H1 (cell line): ENCODE results near the gene PTPN9. TPM values are rescaled to one million over a fixed set of nuclear protein-coding genes. Genes with fewer than 3 reads are reported as not detected.

Experiments used
- CTCF ChIA-PET: fragments of 300-600 bp; sonication (Branson Sonifier 250); formaldehyde crosslinking; loops from one replicate; lab custom pipeline; 2021; ENCODE audit not compliant: partially characterized antibody; lab: Charles Lee
- POLR2A ChIA-PET: fragments of 300-600 bp; sonication (Branson Sonifier 250); formaldehyde crosslinking; loops from one replicate; lab custom pipeline; 2021; ENCODE audit warnings: inconsistent platforms; ENCODE audit not compliant: partially characterized antibody; lab: Charles Lee
- DNase-seq, 2 experiments: peaks; one replicate each; pipeline versions ENCODE4 v3.0.0 to v3.0.0-alpha.2; 2010 to 2022; ENCODE audit warnings: low spot score in 2 of 2, low read depth in 1 of 2, mixed read lengths in 1 of 2
- FAIRE-seq: peaks from 2 replicates; lab custom pipeline; 2011; peaks lifted over from hg19 to GRCh38; lab: Jason Lieb, UNC
- H2AFZ ChIP-seq: 2 replicates; pipeline ENCODE4 v1.8.1; 2012; ENCODE audit warnings: low read length, inconsistent platforms
- H2AK5ac ChIP-seq: 2 replicates; pipeline ENCODE4 v1.6.1; 2013; ENCODE audit warnings: low read depth, low read length
- H2BK120ac ChIP-seq: replicated peaks from 2 replicates; pipeline ENCODE3; 2013; ENCODE audit warnings: low read depth, low read length, inconsistent platforms
- H2BK12ac ChIP-seq: 2 replicates; pipeline ENCODE4 v1.6.1; 2013; ENCODE audit warnings: low read depth, low read length
- H2BK15ac ChIP-seq: 2 replicates; pipeline ENCODE4 v1.6.1; 2013; ENCODE audit warnings: low read length
- H2BK20ac ChIP-seq: 2 replicates; pipeline ENCODE4 v1.6.1; 2013; ENCODE audit warnings: low read length
- H2BK5ac ChIP-seq: 2 replicates; pipeline ENCODE4 v1.6.1; 2013; ENCODE audit warnings: low read depth, low read length
- H3K14ac ChIP-seq: 2 replicates; pipeline ENCODE4 v1.6.1; 2013; ENCODE audit warnings: inconsistent platforms; ENCODE audit not compliant: insufficient read length
- H3K18ac ChIP-seq: 2 replicates; pipeline ENCODE4 v1.6.1; 2013; ENCODE audit warnings: low read length; ENCODE audit errors: extremely low read depth
- H3K23ac ChIP-seq: 2 replicates; pipeline ENCODE4 v1.6.1; 2013; ENCODE audit warnings: inconsistent platforms; ENCODE audit not compliant: insufficient read length
- H3K23me2 ChIP-seq: 2 replicates; pipeline ENCODE4 v1.6.1; 2013; ENCODE audit warnings: low read depth, low read length
- H3K27ac ChIP-seq: 2 replicates; pipeline ENCODE4 v1.6.1; 2011; ENCODE audit warnings: low read depth, low read length, inconsistent platforms
- H3K27me3 ChIP-seq, 4 experiments: replicated peaks in 1 of 4; 1 replicate in 1 of 4; 2 replicates in 3 of 4; pipeline versions ENCODE4 v1.6.1 to v1.8.1; 2011 to 2013; ENCODE audit warnings: low read length in 3 of 4, mild to moderate bottlenecking in 3 of 4, inconsistent platforms in 2 of 4, mixed read lengths in 2 of 4, moderate library complexity in 1 of 4; ENCODE audit not compliant: control insufficient read depth in 3 of 4, insufficient read depth in 3 of 4; ENCODE audit errors: extremely low read depth in 1 of 4
- H3K36me3 ChIP-seq, 4 experiments: 2 replicates each; pipeline versions ENCODE4 v1.6.1 to v1.8.1; 2011 to 2013; ENCODE audit warnings: mild to moderate bottlenecking in 4 of 4, low read length in 3 of 4, moderate library complexity in 2 of 4, control low read depth in 1 of 4, inconsistent platforms in 1 of 4; ENCODE audit not compliant: insufficient read depth in 4 of 4, control insufficient read depth in 2 of 4
- H3K4ac ChIP-seq: replicated peaks from 2 replicates; pipeline ENCODE3; 2013; ENCODE audit warnings: low read length, low read depth, mixed read lengths, inconsistent platforms; ENCODE audit not compliant: insufficient read length
- H3K4me1 ChIP-seq, 4 experiments: replicated peaks in 1 of 4; 1 replicate in 1 of 4; 2 replicates in 3 of 4; pipeline versions ENCODE4 v1.6.1 to v1.8.1; 2011 to 2013; ENCODE audit warnings: low read length in 3 of 4, inconsistent platforms in 2 of 4, mixed read lengths in 1 of 4; ENCODE audit not compliant: insufficient read depth in 4 of 4, control insufficient read depth in 3 of 4
- H3K4me2 ChIP-seq, 2 experiments: 2 replicates each; pipeline versions ENCODE4 v1.6.1 to v1.8.1; 2011 to 2013; ENCODE audit warnings: low read depth in 2 of 2, low read length in 2 of 2, control low read depth in 1 of 2, inconsistent platforms in 1 of 2, mild to moderate bottlenecking in 1 of 2; ENCODE audit not compliant: insufficient read depth in 1 of 2
- H3K4me3 ChIP-seq, 4 experiments: fragments of 200-600, 300-600 bp in 1 of 4; sonication (generic), shearing (Covaris generic), sonication (Bioruptor Twin) in 1 of 4; 2 replicates each; pipeline versions ENCODE4 v1.5.1 to v1.8.1; 2011 to 2016; ENCODE audit warnings: low read length in 4 of 4, low read depth in 3 of 4, control low read depth in 2 of 4, inconsistent platforms in 2 of 4, mild to moderate bottlenecking in 2 of 4, mixed read lengths in 1 of 4, moderate library complexity in 1 of 4; ENCODE audit not compliant: insufficient read depth in 2 of 4; ENCODE audit errors: extremely low read depth in 1 of 4
- H3K56ac ChIP-seq: replicated peaks from 2 replicates; pipeline ENCODE3; 2013; ENCODE audit warnings: low read depth, mild to moderate bottlenecking, mixed read lengths, low read length, inconsistent platforms; ENCODE audit not compliant: insufficient read length
- H3K79me1 ChIP-seq: 2 replicates; pipeline ENCODE4 v1.6.1; 2013; ENCODE audit warnings: low read depth, low read length, control low read depth
- H3K79me2 ChIP-seq, 2 experiments: 2 replicates each; pipeline versions ENCODE4 v1.6.1 to v1.8.1; 2012 to 2013; ENCODE audit warnings: low read length in 2 of 2, mild to moderate bottlenecking in 2 of 2, inconsistent platforms in 1 of 2; ENCODE audit not compliant: insufficient read depth in 2 of 2, control insufficient read depth in 1 of 2
- H3K9ac ChIP-seq, 4 experiments: replicated peaks in 1 of 4; 1 replicate in 1 of 4; 2 replicates in 3 of 4; pipeline versions ENCODE4 v1.6.1 to v1.8.1; 2011 to 2013; ENCODE audit warnings: low read depth in 3 of 4, low read length in 3 of 4, control low read depth in 2 of 4, mild to moderate bottlenecking in 2 of 4, moderate library complexity in 2 of 4, inconsistent platforms in 1 of 4; ENCODE audit errors: extremely low read depth in 1 of 4
- H3K9me3 ChIP-seq, 2 experiments: 2 replicates each; pipeline versions ENCODE4 v1.6.1 to v1.8.1; 2012 to 2013; ENCODE audit warnings: mild to moderate bottlenecking in 2 of 2, moderate library complexity in 2 of 2, control low read depth in 1 of 2, inconsistent platforms in 1 of 2, low read depth in 1 of 2, low read length in 1 of 2, mixed read lengths in 1 of 2; ENCODE audit not compliant: insufficient read depth in 2 of 2
- H4K20me1 ChIP-seq, 2 experiments: replicated peaks in 1 of 2; 2 replicates each; pipeline versions ENCODE3 to v1.8.1; 2011 to 2013; ENCODE audit warnings: inconsistent platforms in 2 of 2, low read length in 2 of 2, mild to moderate bottlenecking in 1 of 2; ENCODE audit not compliant: insufficient read depth in 2 of 2, control insufficient read depth in 1 of 2
- H4K5ac ChIP-seq: 2 replicates; pipeline ENCODE4 v1.6.1; 2013; ENCODE audit warnings: low read length, low read depth, mixed read lengths, inconsistent platforms; ENCODE audit not compliant: insufficient read length
- H4K8ac ChIP-seq: 2 replicates; pipeline ENCODE4 v1.8.0; 2013; ENCODE audit warnings: mild to moderate bottlenecking, moderate library complexity, low read length, inconsistent platforms; ENCODE audit not compliant: insufficient read depth; ENCODE audit errors: extremely low read depth
- H4K91ac ChIP-seq: replicated peaks from 2 replicates; pipeline ENCODE3; 2013; ENCODE audit warnings: low read length, mixed read lengths, inconsistent platforms; ENCODE audit not compliant: insufficient read length
- CHD1 ChIP-seq: IDR thresholded peaks from 2 replicates; pipeline ENCODE4 v1.6.1; 2012; ENCODE audit warnings: low read depth, low read length, improper control_type of control experiment
- KDM5A ChIP-seq: fragments of 200-600 bp; IDR thresholded peaks from 2 replicates; pipeline ENCODE4 v1.7.1; 2012; ENCODE audit warnings: mild to moderate bottlenecking, low read length, inconsistent platforms, mixed read lengths
- TAF1 ChIP-seq: IDR thresholded peaks from 2 replicates; pipeline ENCODE4 v1.6.1; 2011; ENCODE audit warnings: mild to moderate bottlenecking, low read depth, low read length
- WGBS, 2 experiments: shearing (Covaris generic) in 1 of 2; methylation state at CpG; one replicate each; pipeline versions ENCODE4 v1.1.6 to v1.1.7; 2013 to 2015; ENCODE audit warnings: low lambda C conversion rate in 2 of 2, mixed read lengths in 2 of 2, inconsistent platforms in 1 of 2, low coverage in 1 of 2, missing lambda C conversion rate in 1 of 2; ENCODE audit not compliant: insufficient replicate concordance in 2 of 2, insufficient coverage in 1 of 2, insufficient read length in 1 of 2; ENCODE audit errors: extremely low coverage in 1 of 2, missing lambda C conversion rate in 1 of 2; 5-methylcytosine and 5-hydroxymethylcytosine counted together
- polyA plus RNA-seq, 7 experiments: library from polyadenylated mRNA; depleted of rRNA in 3 of 7; stranded (reverse) in 5 of 7; unstranded in 2 of 7; fragments of >200 nt in 5 of 7; fragments of 200-250 nt in 2 of 7; gene quantifications; 1 replicate in 5 of 7; 2 replicates in 1 of 7; 4 replicates in 1 of 7; pipeline versions ENCODE4 v1.2.1 to v1.2.3, GENCODE V29; 2011 to 2013; ENCODE audit warnings: missing spikeins in 2 of 7, mixed read lengths in 2 of 7
- total RNA-seq: library from RNA; stranded (reverse); fragmentation: NEBNext Ultra II Directional; extraction: Animal tissue kit (Norgen Biotek cat#: 25700); gene quantifications from 2 replicates; pipeline ENCODE4 v1.2.1, GENCODE V29; 2021

PTPN9 gene
- total and polyA plus RNA-seq, 2 of the 8 experiments (the other 6 are each of a cell fraction or from before 2014, with no cell fraction given): 46.6 to 57.4 TPM

GRCh38 chr15:75533945-75534344, 45.2 kb downstream of the PTPN9 start:
- Histone ChIP-seq H4K5ac (no peak overlapping the region), H4K20me1 (peaks cover 6 to 8% of the 10 kb centered on the region in 2 experiments), H2AFZ (no peak overlapping the region), H2BK20ac (no peak overlapping the region), H3K23ac (no peak overlapping the region), H3K4ac (no peak overlapping the region), H3K14ac (no peak overlapping the region), H3K18ac (no peak overlapping the region), H3K79me2 (peaks cover 3 to 72% of the 10 kb centered on the region in 2 experiments; a peak in 3 of 4 replicates), H3K9me3 (no peaks in the 10 kb centered on the region), H2AK5ac (no peak overlapping the region), H3K27ac (no peak overlapping the region), H3K27me3 (no peaks in the 10 kb centered on the region), H2BK15ac (no peak overlapping the region), H3K4me2 (no peak overlapping the region), H4K8ac (no peak overlapping the region), H3K36me3 (no peaks in the 10 kb centered on the region), H3K4me3 (no peak overlapping the region), H3K9ac (no peak overlapping the region), H2BK5ac (no peak overlapping the region), H2BK120ac (no peak overlapping the region), H4K91ac (no peak overlapping the region), H2BK12ac (no peak overlapping the region), H3K23me2 (no peaks in the 10 kb centered on the region), H3K79me1 (no peaks in the 10 kb centered on the region; the same call in 1 of the 2 replicates), H3K56ac (no peak overlapping the region), H3K4me1 (peaks cover 0 to 6% (median 0%) of the 10 kb centered on the region in 4 experiments; a peak in 1 of 7 replicates)
- POLR2A ChIA-PET: interaction anchor here (0.6 to 1.5 kb wide), 2 partner anchors 27 to 80 kb away, joined by 3 to 8 read pairs; no protein-coding TSS in a partner anchor
- DNase-seq (no peak), FAIRE-seq (no peak)
- CTCF ChIA-PET: interaction anchor here (0.7 to 3.5 kb wide), 8 partner anchors 9 to 146 kb away, joined by 3 to 29 read pairs (median 4); no protein-coding TSS in a partner anchor
- TF ChIP-seq TAF1 (no peak), KDM5A (no peak), CHD1 (no peak)
- WGBS, 2 experiments: 71% methylated on average over 1 of the region's 1 CpG; no CpG with 5 or more reads in 1 of the 2 experiments
